ENCODE results near the gene NMT1.

Gene NMT1

GRCh38 chr17:45063198-45063597 lies 2.1 kb downstream of the NMT1 start:
- DNase-seq (ENCODE audit: insufficient read length, low spot score) (no peak), FAIRE-seq (no peak)
- TF ChIP-seq CTCF (IDR thresholded peaks at IDR 0.05; ENCODE audit: insufficient read depth, missing control alignments): no peak

GRCh38 chr17:45067637-45068036 lies 6.5 kb downstream of the NMT1 start:
- FAIRE-seq: no peak
- DNase-seq (ENCODE audit: insufficient read length, low spot score): no peak
- no peak for TF ChIP-seq CTCF (IDR thresholded peaks at IDR 0.05; ENCODE audit: insufficient read depth, missing control alignments)

DNA sequence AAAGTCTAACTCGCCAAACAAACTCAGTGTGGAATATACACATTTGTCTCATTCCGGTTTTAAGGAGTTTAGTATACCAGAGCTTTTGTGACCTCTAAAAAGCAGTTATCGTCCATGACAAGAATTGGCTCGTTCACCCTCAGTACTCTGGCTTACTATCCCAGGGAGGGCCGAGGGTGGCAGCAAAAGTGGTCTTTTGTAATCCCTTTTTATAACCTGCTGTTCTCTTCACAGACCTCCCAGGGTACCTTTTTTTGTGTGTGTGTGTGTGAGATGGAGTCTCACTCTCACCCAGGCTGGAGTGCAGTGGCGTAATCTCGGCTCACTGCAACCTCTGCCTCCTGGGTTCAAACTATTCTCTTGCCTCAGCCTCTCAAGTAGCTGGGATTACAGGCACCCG lies 8.9 kb downstream of the NMT1 start:
- FAIRE-seq (no peak), DNase-seq (ENCODE audit: insufficient read length, low spot score) (no peak)
- no peak for TF ChIP-seq CTCF (IDR thresholded peaks at IDR 0.05; ENCODE audit: insufficient read depth, missing control alignments)

GRCh38 chr17:45070809-45071208 lies 9.7 kb downstream of the NMT1 start:
- FAIRE-seq: no peak
- DNase-seq (ENCODE audit: insufficient read length, low spot score): no peak
- TF ChIP-seq CTCF (IDR thresholded peaks at IDR 0.05; ENCODE audit: insufficient read depth, missing control alignments): no peak

- FAIRE-seq: no peak
- TF ChIP-seq CTCF (IDR thresholded peaks at IDR 0.05; ENCODE audit: insufficient read depth, missing control alignments): no peak
- no peak for DNase-seq (ENCODE audit: insufficient read length, low spot score)
These were observed 12.4 kb downstream of the NMT1 start for GRCh38 chr17:45073414-45074070.

DNA sequence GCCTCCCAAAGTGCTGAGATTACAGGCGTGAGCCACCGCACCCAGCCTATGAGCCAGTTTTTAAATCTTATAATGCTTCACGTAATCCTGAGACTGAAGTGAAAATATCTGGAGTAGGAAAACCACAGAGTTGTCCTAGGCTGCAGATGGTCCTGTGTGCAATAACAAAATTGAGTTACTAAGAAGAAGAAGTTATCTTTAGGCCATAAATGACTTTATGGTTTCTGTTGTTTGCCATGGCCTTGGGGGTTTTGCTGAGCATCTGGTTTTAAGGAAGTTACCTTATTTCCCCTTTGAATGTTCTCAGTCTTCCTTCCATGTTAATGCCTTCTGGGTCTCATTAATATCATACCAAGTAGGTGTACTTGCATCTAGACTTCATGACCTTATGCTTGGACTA lies 16.5 kb downstream of the NMT1 start:
- DNase-seq (ENCODE audit: insufficient read length, low spot score): no peak
- no peak for TF ChIP-seq CTCF (IDR thresholded peaks at IDR 0.05; ENCODE audit: insufficient read depth, missing control alignments)
- FAIRE-seq: no peak

- no peak for FAIRE-seq
- DNase-seq (ENCODE audit: insufficient read length, low spot score): no peak
- TF ChIP-seq CTCF (IDR thresholded peaks at IDR 0.05; ENCODE audit: insufficient read depth, missing control alignments): no peak
These were observed 20.1 kb downstream of the NMT1 start for GRCh38 chr17:45081047-45081703.
